Activated T-helper 1 cell treated with anti-CD3 and anti-CD28 coated beads, Interleukin-2, amount 50 U/mL, for 16 hours (primary cell): ENCODE results near the gene TMEM45B.
"Not testable (repeated sequence)": the region's sequence is repeated elsewhere in the genome, so short reads cannot be mapped to it uniquely, and the experiment has no call there.

Experiments
- DNase-seq, 2 donors: peaks; one replicate each; pipeline ENCODE4 v3.0.0-alpha.2; 2020; ENCODE audit warnings: low read depth in 1 of 2, low spot score in 1 of 2

TMEM45B gene

GRCh38 chr11:129849447-129850130 lies 33.9 kb downstream of the TMEM45B start:
- DNase-seq = no peak

DNA sequence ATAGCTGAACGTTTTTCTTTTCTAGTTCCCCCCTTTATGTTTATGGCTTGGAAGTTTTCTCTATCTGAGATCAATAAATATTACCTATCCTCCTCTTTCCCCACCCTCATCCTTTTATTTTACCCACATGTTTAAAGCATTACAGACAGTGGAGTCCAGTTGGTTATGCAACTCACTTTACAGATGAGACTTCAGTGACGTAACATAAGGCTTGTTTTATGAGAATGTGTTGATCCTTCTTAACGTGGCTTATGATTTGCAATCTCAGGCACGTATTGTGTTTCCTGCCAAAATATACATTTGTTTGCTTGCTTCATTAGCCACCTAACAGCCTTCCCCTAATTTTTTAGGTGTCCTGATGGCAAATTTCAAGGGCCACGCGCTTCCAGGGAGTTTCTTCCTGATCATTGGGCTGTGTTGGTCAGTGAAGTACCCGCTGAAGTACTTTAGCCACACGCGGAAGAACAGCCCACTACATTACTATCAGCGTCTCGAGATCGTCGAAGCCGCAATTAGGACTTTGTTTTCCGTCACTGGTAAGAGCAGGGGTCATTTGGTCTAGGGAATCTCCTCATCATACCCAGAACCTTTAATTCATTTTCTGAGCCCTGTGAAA lies 36.6 kb downstream of the TMEM45B start:
- no peak for DNase-seq

DNA sequence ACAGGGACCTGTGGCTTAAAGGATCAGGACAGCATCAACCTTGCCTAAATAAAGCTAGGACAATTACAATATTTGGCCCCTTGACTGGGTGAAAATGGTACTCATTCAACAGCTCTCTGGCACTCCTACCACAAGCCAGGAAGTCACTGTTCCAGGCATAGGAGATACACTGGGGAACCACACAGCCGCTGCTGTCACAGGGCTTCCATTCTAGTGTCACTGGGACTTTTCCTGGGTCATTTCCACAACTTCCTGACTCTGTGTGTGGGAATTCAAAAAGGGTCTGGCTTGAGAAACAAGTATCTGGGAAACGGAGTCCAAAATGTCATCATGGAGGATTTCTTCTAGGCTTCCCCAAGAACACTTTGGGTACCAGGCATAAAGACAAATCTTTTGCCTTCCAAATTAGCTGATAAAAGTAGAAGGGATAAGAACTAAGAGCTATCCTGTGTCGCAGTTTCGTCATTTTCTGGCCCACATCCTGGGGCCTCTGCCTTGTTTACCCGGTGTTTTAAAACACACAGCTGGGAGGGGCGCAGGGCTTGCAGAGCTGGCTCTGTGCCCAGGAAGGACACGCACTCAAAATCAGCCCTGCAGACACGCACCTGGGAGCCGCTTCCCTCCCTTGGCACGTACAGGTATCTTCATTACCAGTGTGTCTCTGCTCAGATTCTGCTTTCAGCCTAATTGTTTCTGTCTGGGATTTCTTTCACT lies 38.0 kb downstream of the TMEM45B start:
- DNase-seq = peak; percentile 33 to 74

DNA sequence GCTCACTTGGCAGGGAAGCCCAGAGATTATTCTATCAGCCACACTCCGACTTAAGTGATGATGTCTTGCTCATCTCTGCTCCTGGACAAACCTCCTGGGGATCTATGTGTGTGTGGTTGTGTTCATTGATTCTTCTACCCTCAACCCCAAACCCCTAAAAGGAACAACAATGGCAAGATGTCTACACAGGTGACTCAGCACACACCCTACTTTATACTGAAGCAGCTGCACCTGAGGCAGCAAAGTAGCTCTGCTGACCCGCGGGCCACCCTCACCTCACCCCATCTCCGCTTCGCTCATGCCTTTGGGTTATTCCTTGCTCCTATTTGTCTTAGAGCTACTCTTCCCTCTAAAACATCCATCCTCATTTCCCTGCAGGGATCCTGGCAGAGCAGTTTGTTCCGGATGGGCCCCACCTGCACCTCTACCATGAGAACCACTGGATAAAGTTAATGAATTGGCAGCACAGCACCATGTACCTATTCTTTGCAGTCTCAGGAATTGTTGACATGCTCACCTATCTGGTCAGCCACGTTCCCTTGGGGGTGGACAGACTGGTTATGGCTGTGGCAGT lies 38.7 kb downstream of the TMEM45B start:
- DNase-seq = no peak

GRCh38 chr11:129855086-129855485 lies 39.4 kb downstream of the TMEM45B start:
- DNase-seq = no peak

DNA sequence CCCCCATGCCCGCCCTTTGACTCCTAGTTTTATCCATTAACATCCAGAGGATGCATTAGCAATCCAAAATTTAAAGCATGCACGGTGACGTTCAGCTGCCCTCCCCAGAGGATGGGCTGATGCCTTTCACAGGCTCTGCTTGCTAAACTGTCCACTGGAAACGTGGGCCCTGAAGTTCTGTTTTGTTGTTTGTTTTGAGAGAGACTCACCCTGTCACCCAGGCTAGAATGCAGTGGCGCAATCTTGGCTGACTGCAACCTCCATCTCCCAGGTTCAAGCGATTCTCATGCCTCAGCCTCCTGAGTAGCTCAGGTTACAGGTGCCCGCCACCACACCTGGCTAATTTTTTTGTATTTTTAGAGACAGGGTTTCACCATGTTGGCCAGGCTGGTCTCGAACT lies 40.4 kb downstream of the TMEM45B start:
- no peak for DNase-seq

DNA sequence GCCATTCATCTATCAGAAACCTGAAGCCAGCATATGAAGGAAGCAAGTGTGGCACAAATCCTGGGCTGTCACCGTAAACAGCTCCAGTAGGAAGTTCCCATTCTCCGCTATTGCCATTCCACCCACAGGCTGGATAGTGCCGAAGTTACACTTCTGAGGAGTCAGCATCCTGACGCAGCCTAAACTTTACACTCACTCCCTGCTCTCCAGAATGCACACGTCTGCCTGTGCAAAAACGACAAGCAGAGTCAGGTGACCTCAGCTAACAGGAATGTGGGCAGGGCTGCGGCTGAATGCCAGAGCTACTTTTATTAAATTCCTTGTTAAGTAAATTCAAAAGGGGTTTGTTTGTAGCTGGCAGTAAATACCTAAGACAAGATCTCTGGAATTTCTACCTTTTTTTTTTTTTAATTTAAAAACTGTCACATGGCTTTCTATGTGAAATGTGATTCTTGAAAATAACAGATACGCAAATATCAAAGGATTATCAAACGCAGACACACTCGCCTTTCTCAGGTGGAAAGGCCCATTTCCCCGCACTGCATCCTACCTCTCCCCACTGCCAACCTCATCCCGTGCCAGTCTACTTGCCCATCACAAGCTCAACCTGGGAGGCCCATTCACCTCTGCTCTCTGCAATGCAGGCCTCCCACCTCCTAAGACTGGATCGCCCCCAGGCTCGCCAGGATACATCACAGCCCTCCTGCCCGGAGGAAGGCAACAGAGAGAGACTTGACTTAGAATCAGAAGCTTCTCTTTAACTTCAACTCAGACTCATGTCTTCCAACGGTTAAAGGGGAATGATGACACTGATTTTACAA lies 46.3 kb downstream of the TMEM45B start:
- DNase-seq = no peak

- no peak for DNase-seq
Measured at GRCh38 chr11:129864811-129865210, 49.2 kb downstream of the TMEM45B start.

GRCh38 chr11:129865701-129866100 lies 50.1 kb downstream of the TMEM45B start:
- DNase-seq = no peak

DNA sequence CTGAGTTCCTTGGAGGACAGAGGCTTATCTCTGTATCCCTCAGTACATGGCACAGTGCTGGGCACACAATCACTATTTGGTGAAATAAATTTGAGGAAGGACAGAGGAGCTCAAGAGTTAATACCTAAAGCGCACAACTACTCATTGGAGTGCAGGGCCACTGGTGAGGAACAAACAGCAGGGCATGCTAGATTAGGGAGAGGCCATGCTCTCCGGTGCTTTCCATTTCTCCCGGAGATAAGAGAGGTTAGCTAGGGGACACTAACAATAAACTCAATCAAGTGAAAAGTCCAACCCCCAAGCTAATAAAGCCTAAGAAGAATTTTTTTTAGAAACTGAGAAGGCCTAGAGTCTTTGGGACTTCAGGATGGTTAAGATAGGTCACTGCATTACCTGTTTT lies 50.7 kb downstream of the TMEM45B start:
- DNase-seq = no peak

GRCh38 chr11:129868626-129869025 lies 53.0 kb downstream of the TMEM45B start:
- not testable (repeated sequence) for DNase-seq

GRCh38 chr11:129871914-129872313 lies 56.3 kb downstream of the TMEM45B start:
- no peak for DNase-seq

DNA sequence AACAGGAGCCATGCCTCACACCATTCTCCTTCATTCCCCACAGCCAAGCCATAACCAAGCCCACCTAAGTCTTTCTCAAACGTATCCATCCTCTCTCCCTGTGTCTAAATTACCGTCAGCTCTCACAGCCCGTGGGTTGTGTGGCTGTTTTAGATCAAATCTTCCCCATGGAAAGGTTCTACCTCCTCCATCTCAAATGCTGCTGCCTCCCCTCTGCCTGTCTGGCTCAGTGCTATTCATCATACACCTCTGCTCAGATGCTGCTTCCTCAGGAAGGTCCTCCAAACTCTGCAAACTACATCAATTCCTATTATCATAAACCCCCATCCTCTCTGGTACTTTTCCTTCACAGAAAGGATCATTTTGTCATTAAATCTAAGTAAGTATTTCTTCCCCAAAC lies 64.7 kb downstream of the TMEM45B start:
- DNase-seq = no peak

DNA sequence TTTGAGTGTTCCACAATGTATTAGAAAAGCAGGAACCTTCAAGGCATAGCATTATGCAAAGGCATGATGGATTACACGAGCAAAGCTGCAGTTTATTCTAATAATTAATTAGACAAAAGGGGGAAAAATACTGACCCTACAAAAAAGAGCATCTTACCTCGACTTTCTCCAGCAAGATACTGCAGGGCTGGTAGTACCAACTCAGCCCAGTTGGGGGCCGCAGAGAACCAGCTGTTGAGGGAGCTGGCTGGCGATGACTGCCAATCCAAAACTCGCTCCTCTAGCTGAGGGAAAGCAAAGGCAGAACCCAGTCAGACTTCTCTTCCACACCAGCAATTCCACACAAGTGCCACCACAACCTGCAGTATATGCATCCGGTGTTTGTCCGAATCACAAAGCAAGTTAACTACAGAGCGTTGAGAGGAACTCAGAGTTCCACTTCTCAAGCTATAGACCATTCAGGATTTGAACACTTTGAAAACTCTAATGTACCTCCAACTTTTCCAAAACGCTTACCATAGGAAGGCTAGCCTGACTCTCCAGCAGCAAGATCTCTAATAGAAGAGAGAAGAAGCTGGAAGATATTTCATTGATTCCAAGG lies 66.0 kb downstream of the TMEM45B start:
- peak in 1 of 2 donors; percentile 7 for DNase-seq

DNA sequence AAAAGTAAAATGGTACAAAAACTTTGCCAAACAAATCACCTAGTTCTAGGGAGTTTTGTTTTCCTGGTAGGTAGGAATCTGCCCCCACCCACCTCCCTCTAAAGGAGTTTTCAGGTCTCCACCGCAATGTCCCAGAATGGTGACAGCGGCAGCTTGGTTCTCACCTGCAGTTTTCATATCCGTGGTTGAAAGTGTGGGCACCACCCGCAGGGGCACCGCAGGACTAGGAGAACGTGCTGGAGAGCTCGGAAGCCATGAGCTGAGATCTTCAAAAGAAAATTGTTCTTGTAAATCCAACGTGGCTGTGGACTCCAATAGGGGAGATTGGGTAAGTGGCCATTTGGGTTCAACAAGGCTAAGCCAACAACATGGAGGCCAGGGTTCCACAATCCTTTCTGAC lies 68.9 kb downstream of the TMEM45B start:
- DNase-seq = no peak

- no peak for DNase-seq
Measured at GRCh38 chr11:129885381-129885780, 69.7 kb downstream of the TMEM45B start.

GRCh38 chr11:129888451-129888850 lies 72.8 kb downstream of the TMEM45B start:
- DNase-seq = no peak

DNA sequence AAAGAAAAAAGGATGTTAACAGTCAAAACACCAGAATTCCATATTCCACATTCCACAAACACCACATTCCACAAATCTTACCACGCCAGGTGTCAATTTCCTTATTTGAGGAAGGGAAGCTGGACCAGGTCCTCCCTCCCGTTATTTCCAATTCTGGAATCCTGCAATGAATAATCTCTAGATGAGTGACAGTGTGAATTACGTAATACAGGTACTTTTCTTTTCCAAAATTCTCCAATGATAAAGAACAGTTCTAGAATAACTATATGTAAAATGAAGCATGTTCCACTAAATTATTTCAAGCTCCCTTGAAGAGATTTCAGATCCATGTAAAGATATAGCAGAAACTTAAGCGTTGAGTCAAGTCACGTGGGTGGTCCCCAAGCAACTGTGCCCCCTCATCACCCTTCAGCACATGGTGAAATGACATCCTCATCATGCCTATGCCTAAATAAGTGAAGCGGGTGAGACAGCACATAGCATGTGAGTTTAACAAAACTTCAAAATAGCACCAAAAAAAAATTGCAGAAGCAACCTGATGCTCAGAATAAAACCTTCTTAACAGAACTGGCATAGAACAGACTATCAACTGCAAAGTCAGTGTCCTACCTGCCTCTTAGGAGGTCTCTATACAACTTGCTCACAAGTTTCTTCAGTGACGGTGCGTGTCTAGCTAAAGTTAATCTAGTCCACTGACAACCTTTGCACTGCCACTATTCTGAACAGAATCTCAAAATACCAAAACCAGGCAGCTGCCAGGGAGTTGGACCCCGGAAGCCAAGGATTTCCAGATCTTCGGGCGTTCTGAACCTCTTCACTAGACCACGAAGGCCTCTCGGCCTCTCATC lies 78.9 kb downstream of the TMEM45B start:
- no peak for DNase-seq

GRCh38 chr11:129895126-129896041 lies 79.7 kb downstream of the TMEM45B start, which contains the start of gene NFRKB:
TSS of gene NFRKB (minus strand) at chr11:129895578. CDS start at chr11:129892849, 2,729 bp downstream.
- peak; percentile 82 to 83 for DNase-seq
